ENCODE data around the gene SATL1. TPM values are rescaled to one million over a fixed set of nuclear protein-coding genes. Genes with fewer than 3 reads are reported as not detected.

Gene SATL1
- total and polyA plus RNA-seq, 2 of the 13 experiments (the other 11 are each of a cell fraction or from before 2014, with no cell fraction given), result not detected

DNA sequence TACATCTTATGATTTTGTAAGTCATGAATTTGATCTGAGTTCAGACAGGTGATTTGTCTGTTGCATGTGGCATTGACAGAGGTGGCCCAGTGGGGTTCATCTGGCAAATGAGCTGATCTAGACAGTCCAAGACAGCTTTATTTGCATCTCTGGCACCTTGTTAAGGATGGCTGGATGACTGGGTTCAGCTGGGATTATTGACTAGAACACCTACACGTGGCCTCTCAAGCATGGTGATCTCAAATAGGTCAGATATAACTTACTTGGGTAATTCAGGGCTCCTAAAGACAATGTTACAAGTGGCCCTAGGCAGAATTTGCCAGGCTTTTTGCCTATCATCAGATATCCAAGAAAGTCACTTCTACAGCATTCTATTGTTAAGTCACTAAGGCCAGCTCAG lies 192.0 kb downstream of the SATL1 start:
- TF ChIP-seq RXRB (CRISPR knock-in tag; IDR thresholded peaks at IDR 0.05; ENCODE audit: borderline replicate concordance), result no peak
- no peak for TF ChIP-seq ZNF674 (CRISPR knock-in tag; IDR thresholded peaks at IDR 0.05; ENCODE audit: low read depth)
- no peak for TF ChIP-seq TOE1 (CRISPR knock-in tag; IDR thresholded peaks at IDR 0.05)
- TF ChIP-seq POLR2G (IDR thresholded peaks at IDR 0.05; ENCODE audit: low read depth, low read length), result no peak
- TF ChIP-seq MXD4 (CRISPR knock-in tag; IDR thresholded peaks at IDR 0.05), result no peak
- TF ChIP-seq, protein P1, sequence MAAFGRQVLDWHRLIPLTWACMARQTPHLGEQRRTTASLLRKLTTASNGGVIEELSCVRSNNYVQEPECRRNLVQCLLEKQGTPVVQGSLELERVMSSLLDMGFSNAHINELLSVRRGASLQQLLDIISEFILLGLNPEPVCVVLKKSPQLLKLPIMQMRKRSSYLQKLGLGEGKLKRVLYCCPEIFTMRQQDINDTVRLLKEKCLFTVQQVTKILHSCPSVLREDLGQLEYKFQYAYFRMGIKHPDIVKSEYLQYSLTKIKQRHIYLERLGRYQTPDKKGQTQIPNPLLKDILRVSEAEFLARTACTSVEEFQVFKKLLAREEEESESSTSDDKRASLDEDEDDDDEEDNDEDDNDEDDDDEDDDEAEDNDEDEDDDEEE (CRISPR knock-in tag; IDR thresholded peaks at IDR 0.05), result no peak
- TF ChIP-seq, protein P2, sequence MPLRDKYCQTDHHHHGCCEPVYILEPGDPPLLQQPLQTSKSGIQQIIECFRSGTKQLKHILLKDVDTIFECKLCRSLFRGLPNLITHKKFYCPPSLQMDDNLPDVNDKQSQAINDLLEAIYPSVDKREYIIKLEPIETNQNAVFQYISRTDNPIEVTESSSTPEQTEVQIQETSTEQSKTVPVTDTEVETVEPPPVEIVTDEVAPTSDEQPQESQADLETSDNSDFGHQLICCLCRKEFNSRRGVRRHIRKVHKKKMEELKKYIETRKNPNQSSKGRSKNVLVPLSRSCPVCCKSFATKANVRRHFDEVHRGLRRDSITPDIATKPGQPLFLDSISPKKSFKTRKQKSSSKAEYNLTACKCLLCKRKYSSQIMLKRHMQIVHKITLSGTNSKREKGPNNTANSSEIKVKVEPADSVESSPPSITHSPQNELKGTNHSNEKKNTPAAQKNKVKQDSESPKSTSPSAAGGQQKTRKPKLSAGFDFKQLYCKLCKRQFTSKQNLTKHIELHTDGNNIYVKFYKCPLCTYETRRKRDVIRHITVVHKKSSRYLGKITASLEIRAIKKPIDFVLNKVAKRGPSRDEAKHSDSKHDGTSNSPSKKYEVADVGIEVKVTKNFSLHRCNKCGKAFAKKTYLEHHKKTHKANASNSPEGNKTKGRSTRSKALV (CRISPR knock-in tag; IDR thresholded peaks at IDR 0.05), result no peak
- TF ChIP-seq RFX3 (CRISPR knock-in tag; IDR thresholded peaks at IDR 0.05), result no peak
- TF ChIP-seq ZNF781 (CRISPR knock-in tag; IDR thresholded peaks at IDR 0.05; ENCODE audit: borderline replicate concordance, not compliant biosample characterization), result no peak
- TF ChIP-seq, protein P3, sequence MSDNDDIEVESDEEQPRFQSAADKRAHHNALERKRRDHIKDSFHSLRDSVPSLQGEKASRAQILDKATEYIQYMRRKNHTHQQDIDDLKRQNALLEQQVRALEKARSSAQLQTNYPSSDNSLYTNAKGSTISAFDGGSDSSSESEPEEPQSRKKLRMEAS (IDR thresholded peaks at IDR 0.05), result no peak
- TF ChIP-seq, protein P4, sequence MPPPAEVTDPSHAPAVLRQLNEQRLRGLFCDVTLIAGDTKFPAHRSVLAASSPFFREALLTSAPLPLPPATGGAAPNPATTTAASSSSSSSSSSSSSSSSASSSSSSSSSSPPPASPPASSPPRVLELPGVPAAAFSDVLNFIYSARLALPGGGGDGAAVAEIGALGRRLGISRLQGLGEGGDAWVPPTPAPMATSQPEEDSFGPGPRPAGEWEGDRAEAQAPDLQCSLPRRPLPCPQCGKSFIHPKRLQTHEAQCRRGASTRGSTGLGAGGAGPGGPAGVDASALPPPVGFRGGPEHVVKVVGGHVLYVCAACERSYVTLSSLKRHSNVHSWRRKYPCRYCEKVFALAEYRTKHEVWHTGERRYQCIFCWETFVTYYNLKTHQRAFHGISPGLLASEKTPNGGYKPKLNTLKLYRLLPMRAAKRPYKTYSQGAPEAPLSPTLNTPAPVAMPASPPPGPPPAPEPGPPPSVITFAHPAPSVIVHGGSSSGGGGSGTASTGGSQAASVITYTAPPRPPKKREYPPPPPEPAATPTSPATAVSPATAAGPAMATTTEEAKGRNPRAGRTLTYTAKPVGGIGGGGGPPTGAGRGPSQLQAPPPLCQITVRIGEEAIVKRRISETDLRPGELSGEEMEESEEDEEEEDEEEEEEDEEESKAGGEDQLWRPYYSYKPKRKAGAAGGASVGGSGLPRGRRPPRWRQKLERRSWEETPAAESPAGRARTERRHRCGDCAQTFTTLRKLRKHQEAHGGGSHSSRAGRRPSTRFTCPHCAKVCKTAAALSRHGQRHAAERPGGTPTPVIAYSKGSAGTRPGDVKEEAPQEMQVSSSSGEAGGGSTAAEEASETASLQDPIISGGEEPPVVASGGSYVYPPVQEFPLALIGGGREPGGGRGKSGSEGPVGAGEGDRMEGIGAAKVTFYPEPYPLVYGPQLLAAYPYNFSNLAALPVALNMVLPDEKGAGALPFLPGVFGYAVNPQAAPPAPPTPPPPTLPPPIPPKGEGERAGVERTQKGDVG (CRISPR knock-in tag; IDR thresholded peaks at IDR 0.05; ENCODE audit: borderline replicate concordance), result no peak
- TF ChIP-seq NFIC (IDR thresholded peaks at IDR 0.05; ENCODE audit: low read length), result no peak
- H3K79me2 ChIP-seq (ENCODE audit: insufficient read depth, low read length), result no peaks in the 10 kb centered on the region
- no peaks in the 10 kb centered on the region for H4K20me1 ChIP-seq (ENCODE audit: insufficient read depth, low read length)
- no TSS peak for BruUV-seq (replicated peaks)
- H3K9ac ChIP-seq (ENCODE audit: insufficient read depth, low read depth, low read length), result no peak overlapping the region
- no peak overlapping the region for H3K4me2 ChIP-seq (ENCODE audit: low read depth, low read length)
- H2AFZ ChIP-seq (ENCODE audit: low read length), result no peak overlapping the region
- DNase-seq (ENCODE audit: low spot score) (no peak), ATAC-seq (no peak), FAIRE-seq (no peak)
- POLR2A ChIA-PET, result no interaction called here
- H3K27me3 ChIP-seq (ENCODE audit: control insufficient read depth in 1 of 2, insufficient read depth in 2 of 2, low read length in 2 of 2), result no peaks in the 10 kb centered on the region
- in situ Hi-C loops (cut with HindIII; ENCODE audit: extremely low pct_ligation_motif_present, low pct_unique_long_range_greater_than_20kb), result no loop called here
- no peaks in the 10 kb centered on the region for H3K9me3 ChIP-seq (ENCODE audit: low read length)
- intact Hi-C loops (cut with micrococcal nuclease; ENCODE audit: unreplicated experiment), result loop anchor here (2.0 kb wide), 1 partner anchor 323 kb away; no protein-coding TSS in a partner anchor
- no CpG with 5 or more reads among the region's 1 CpG for WGBS (ENCODE audit: low lambda C conversion rate)
- no peaks in the 10 kb centered on the region for H3K4me1 ChIP-seq (ENCODE audit: insufficient read depth, low read length)
- CTCF ChIA-PET (ENCODE audit: low intra/inter-chr PET ratio, low total read pairs), result no interaction called here
- no peak overlapping the region for H3K4me3 ChIP-seq (replicated peaks in 1 of 3; ENCODE audit: insufficient read depth in 1 of 3, low read depth in 2 of 3, low read length in 3 of 3)
- H3K27ac ChIP-seq (ENCODE audit: extremely low read length, insufficient read depth, low read length), result no peak overlapping the region
- 0 out of 5 replicates have a peak, but pooled peaks cover 0 to 3% of the 10 kb centered on the region in 2 experiments for H3K36me3 ChIP-seq (replicated peaks in 1 of 2; ENCODE audit: control insufficient read depth in 1 of 2, insufficient read depth in 2 of 2, low read length in 2 of 2)

Measured in HepG2 (cell line).